ENCODE data around the gene CABLES1.

CABLES1 gene

DNA sequence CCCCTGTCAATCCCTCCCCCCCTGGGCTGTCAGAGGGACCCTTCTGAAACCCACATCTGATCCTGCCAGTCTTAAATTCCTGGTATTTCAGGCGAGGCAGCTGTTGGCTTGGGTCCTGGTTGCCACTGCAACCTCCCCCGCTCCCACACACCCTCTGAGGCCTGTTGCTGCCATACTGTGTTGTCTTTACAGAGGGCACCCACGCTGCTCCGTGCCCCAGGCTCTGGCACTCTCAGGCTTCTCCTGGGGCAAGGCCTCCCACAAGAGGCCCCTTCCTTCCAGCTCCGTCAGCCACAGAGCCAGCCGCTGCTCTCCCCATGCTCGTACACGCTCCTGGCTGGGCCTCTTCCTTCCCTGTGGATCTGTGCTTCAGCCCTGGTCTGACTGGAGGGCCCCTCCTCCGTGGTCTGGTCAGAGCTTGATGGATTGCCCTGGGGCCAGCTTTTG is 8.6 kb downstream of the CABLES1 start:
- TF ChIP-seq, protein P1, sequence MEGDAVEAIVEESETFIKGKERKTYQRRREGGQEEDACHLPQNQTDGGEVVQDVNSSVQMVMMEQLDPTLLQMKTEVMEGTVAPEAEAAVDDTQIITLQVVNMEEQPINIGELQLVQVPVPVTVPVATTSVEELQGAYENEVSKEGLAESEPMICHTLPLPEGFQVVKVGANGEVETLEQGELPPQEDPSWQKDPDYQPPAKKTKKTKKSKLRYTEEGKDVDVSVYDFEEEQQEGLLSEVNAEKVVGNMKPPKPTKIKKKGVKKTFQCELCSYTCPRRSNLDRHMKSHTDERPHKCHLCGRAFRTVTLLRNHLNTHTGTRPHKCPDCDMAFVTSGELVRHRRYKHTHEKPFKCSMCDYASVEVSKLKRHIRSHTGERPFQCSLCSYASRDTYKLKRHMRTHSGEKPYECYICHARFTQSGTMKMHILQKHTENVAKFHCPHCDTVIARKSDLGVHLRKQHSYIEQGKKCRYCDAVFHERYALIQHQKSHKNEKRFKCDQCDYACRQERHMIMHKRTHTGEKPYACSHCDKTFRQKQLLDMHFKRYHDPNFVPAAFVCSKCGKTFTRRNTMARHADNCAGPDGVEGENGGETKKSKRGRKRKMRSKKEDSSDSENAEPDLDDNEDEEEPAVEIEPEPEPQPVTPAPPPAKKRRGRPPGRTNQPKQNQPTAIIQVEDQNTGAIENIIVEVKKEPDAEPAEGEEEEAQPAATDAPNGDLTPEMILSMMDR (IDR thresholded peaks at IDR 0.05; ENCODE audit: control insufficient read depth, extremely low read depth, insufficient read depth) = no peak

DNA sequence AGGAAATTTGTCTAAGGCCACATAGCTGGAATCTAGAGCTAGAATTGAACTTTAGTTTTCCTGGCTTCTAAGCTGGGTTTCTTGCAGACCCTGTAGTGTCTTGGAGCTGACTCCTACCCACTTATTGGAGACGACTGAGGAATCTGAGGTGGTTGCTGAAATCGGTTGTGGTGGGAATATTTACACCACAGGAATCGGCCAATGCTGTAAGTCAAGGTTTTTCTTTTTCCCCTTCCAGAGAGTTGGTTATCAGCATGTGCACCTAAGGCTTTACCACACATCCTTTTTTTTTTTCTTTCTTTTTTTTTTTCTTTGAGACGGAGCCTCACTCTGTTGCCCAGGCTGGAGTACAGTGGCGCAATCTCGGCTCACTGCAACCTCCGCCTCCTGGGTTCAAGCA is 9.4 kb downstream of the CABLES1 start:
- TF ChIP-seq, protein P1 (IDR thresholded peaks at IDR 0.05; ENCODE audit: control insufficient read depth, extremely low read depth, insufficient read depth) = no peak

More for the DNA sequence above, 8.6 kb downstream of the CABLES1 start:
- H3K4me3 ChIP-seq (ENCODE audit: low read depth, low read length) = no peak overlapping the region
- no peak for DNase-seq (ENCODE audit: low read depth)

DNA sequence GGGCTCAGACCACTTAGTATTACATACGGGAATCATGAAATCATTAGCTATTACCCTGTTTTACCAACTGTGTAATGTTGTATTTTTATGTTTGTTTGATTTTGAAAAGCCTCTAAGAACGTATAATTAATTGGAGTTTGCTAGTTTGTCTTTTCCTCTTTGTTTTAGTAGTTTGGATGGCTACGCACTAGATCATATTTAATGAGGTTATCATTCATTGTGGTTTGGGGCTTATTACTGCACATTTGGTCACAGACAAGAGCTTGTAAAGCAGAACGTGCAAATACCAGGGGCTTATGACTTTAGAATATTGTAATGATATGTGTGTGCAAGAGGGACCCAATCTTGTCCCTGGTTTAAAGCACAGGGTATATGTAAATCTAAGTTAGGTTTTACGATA is 10.3 kb downstream of the CABLES1 start:
- H3K4me3 ChIP-seq (ENCODE audit: low read depth, low read length) = no peak overlapping the region
- no peak for DNase-seq (ENCODE audit: low read depth)
- TF ChIP-seq, protein P1 (IDR thresholded peaks at IDR 0.05; ENCODE audit: control insufficient read depth, extremely low read depth, insufficient read depth) = no peak

More for the DNA sequence above, 9.4 kb downstream of the CABLES1 start:
- no peak for DNase-seq (ENCODE audit: low read depth)
- H3K4me3 ChIP-seq (ENCODE audit: low read depth, low read length) = no peak overlapping the region

DNA sequence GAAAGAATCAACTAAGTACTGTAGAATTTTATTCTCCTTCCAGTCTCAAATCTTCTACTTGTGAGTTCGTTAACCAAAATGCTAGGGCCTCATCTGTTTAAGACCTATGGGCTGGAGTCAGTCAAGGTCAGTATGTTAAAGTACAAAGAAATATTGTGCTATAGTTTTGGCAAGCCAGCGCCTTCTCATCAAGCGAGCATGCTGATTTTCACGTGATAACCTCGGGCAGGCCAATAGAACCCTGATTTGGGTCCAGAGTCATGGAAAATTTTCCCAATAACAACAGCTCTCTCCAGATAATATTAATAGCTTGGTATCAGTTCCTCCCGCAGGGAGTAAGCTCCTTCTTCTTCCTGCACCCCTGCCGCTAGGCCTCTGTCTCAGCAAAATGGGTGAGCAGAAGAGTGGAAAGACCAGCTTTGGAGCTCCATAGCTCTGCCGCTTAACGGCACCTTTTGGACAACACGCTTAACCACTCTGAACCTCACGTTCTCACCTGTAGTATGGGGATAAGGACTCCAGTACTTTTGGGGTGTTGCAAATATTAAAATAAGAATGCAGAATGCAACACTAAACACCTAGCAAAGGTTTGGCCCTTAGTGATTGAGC is 11.7 kb downstream of the CABLES1 start:
- DNase-seq (ENCODE audit: low read depth) = no peak
- TF ChIP-seq, protein P1 (IDR thresholded peaks at IDR 0.05; ENCODE audit: control insufficient read depth, extremely low read depth, insufficient read depth) = no peak
- H3K4me3 ChIP-seq (ENCODE audit: low read depth, low read length) = no peak overlapping the region

DNA sequence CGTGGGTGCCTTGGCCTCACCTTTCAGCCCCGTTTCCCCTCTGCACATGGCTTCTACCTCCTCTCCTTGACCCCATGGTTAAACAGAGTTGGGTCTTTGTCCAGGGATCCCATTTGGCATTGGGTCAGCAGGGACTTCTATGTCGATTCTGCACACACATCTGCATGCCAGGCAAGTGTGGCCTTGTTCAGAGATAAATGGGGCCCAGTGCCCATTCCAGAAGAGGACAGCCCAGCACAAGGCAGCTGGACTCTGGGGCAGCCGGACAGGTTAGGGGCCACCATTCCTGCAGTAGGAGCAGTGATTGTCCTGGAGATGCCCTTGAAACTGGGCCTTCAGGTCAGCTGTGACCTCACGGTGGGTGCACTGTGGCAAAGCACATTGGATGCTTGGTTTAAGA is 13.1 kb downstream of the CABLES1 start:
- DNase-seq (ENCODE audit: low read depth) = no peak
- TF ChIP-seq, protein P1 (IDR thresholded peaks at IDR 0.05; ENCODE audit: control insufficient read depth, extremely low read depth, insufficient read depth) = no peak

DNA sequence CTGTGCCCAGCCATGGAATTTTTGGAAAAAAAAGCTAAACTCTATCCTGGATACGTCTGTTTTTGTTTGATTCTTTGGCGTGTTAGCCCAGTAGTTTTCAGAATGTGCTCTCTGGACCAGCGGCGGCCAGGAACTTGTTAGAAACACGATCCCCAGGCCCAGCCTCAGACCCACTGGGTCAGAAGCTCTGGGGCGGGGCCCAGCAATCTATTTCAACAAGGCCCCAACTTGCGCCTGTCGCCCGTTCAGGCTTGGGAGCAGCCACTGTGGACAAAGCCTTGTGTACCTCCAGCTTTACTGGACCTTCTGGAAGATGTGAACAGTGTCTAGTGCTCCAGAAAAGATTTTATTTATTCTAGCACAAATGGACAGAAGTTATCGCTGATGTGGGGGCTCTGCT is 14.3 kb downstream of the CABLES1 start:
- no peak overlapping the region for H3K4me3 ChIP-seq (ENCODE audit: low read depth, low read length)
- DNase-seq (ENCODE audit: low read depth) = no peak
- TF ChIP-seq, protein P1 (IDR thresholded peaks at IDR 0.05; ENCODE audit: control insufficient read depth, extremely low read depth, insufficient read depth) = no peak

More for the DNA sequence above, 13.1 kb downstream of the CABLES1 start:
- H3K4me3 ChIP-seq (ENCODE audit: low read depth, low read length) = no peak overlapping the region
